ENCODE results near the gene C1D. TPM values are rescaled to one million over a fixed set of nuclear protein-coding genes. Genes with fewer than 3 reads are reported as not detected.

C1D gene
- total RNA-seq, result 10 to 100 TPM; 16.4 to 45.6 (median 38.4) TPM

- no peak for TF ChIP-seq CTCF (IDR thresholded peaks at IDR 0.05; ENCODE audit: low read depth)
Measured at GRCh38 chr2:68062680-68063387, at the start of gene C1D. TSS of gene C1D (minus strand) at chr2:68063004. CDS start at chr2:68047310, 15,694 bp downstream.

- no peak for TF ChIP-seq CTCF (IDR thresholded peaks at IDR 0.05; ENCODE audit: low read depth)
Measured at GRCh38 chr2:68110102-68110501, 47.3 kb upstream of the C1D start.

GRCh38 chr2:68108120-68108519, 45.3 kb upstream of the C1D start:
- TF ChIP-seq CTCF (IDR thresholded peaks at IDR 0.05; ENCODE audit: low read depth), result no peak

GRCh38 chr2:68107475-68107874, 44.7 kb upstream of the C1D start:
- no peak for TF ChIP-seq CTCF (IDR thresholded peaks at IDR 0.05; ENCODE audit: low read depth)

- TF ChIP-seq CTCF (IDR thresholded peaks at IDR 0.05; ENCODE audit: low read depth), result no peak
Measured at GRCh38 chr2:68104111-68104835, 41.5 kb upstream of the C1D start.

- no peak for TF ChIP-seq CTCF (IDR thresholded peaks at IDR 0.05; ENCODE audit: low read depth)
Measured at GRCh38 chr2:68103709-68104055, 40.9 kb upstream of the C1D start.

- TF ChIP-seq CTCF (IDR thresholded peaks at IDR 0.05; ENCODE audit: low read depth), result no peak
Measured at GRCh38 chr2:68103030-68103708, 40.4 kb upstream of the C1D start.

All from subcutaneous adipose tissue (tissue), 4 donors.